GM18858 (cell line): ENCODE measurements around the gene HMCN1.

Source experiments
- ATAC-seq: cut with Tn5 transposase; IDR thresholded peaks from one replicate; pipeline ENCODE4 v1.9.1; 2021; ENCODE audit not compliant: unreplicated experiment

HMCN1 gene

DNA sequence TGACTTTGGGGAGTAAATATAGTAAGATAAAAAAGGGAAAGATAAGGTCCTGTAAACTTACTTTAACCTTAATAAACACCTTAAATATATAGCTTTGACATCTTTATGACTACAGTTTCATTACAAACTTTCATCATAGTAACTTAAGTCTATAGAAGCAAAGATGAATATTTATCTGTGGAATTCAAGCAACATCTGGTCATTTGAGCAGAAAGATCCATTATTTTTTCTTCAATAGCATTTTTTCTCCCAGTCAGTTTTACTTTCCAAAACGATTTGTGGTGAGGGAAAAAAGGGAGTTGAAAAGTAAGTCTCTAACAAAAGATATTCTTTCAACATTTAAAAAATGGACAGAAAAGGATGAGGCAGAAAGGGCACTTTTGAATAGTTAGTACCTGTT lies 69.0 kb downstream of the HMCN1 start:
- ATAC-seq = no peak

DNA sequence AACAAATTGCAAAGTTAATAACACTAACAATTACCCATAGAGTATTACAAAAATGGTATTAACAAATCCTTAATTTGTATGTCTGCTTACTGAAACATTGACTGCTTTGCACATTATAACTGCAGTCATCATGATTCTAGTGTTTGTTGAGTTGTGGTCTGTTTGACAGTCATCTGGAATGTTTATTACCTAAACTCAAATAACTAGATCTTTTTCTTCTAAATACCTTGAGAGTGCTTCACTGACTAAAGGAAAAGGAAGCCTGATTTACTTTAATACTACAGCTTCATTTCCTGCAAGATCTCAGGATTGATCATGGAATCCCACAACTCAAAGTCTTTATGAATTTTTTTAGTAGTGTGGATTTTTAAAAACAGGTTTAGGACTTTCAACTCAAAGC lies 70.0 kb downstream of the HMCN1 start:
- ATAC-seq = no peak

DNA sequence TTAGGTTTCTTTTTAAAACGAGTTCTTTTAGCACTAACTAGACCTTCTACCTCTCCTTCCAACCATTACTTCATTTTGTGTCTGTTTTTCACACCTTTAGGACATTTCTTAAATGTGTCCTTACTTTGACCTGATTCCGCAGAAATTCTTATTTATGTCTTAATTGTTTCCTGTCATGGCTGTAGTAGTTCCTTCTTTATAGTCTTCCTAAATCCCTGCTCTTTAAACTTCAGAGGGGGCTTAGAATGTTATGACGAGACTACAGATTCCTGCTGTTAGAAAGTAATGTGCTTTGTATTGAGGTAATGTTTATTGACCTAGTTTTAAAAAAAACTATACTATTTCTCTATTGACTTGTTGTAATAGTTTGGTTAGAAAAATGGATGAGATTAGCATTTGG lies 70.4 kb downstream of the HMCN1 start:
- ATAC-seq = no peak

DNA sequence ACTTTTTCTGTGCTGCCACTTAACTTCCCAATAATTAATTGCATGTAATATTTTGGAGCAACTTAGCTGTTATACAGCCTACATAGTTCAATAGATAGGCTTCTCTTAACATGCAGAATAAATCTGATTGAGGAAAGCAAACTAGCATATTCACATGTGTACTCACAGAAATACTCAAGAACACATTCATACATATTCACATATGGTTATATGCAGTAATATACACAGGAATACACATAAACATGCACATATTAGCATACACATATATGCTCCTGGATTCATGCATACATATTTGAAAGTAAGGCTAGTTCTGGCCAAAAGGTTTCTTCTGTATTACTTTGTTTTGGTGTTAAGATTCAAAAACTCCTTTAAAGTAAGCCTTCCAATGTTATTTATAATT lies 73.1 kb downstream of the HMCN1 start:
- no peak for ATAC-seq

DNA sequence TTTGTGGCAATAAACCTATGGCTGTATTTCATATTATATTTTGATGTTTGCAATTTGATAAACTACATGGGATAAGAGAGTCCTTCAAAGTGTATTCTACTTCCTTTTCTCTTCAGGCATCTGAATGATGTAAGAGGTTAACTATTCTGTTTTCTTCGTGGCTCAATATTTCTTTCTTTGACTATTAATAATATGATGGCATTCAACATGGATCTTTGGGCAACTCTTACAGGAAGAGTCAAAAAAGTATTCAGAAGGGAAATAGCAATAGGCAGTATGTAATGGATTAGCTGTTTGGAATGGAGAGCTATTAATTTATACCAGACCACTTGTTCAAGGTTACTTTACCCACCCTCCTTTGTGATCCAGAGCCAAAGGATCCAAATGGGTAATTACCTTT lies 74.4 kb downstream of the HMCN1 start:
- no peak for ATAC-seq

DNA sequence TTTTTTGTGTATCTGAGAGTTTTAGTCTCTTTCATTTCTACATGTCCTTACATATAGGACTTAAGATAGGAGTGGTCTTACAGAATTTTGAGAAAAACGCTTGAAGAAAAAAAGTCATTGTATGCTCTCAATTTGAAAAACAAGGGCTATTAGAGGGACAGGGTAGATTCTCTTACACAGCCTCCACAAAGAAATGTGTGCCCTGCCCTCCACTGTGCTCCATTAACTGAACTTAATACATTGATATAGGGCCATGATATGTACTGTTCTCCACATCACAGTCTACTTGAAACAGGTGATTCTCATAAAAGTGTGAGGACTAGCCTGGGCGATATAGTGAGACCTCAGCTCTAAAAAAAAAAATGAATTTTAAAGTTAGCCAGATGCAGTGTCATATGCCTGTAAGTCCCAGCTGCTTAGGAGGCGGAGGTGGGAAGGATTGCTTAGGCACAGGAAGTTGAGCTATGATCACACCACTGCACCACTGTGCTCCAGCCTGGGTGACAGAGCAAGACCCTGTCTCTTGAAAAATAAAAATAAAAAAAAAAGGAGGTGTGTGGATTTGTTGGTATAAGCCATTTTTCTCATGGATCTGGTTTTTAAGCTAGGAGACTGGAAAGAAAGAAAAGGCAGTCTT lies 77.0 kb downstream of the HMCN1 start:
- no peak for ATAC-seq

DNA sequence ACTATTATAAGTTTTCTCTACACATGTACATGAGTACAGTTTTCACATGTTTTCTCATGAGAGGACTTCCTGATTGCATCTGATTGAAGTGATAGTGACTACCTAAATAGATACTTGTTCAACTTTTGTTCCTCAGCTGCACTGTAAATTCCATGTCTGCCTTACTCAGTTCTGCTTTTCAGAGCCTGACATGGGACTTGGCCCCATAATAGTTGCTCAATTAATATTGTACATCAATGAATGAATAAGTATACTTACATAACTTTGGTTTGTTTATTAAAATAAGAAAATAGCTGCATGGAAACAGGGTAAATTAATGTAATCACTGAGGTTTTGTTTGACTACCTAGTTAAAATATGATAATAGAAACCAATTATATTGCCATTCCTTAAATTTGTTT lies 78.7 kb downstream of the HMCN1 start:
- ATAC-seq = no peak

DNA sequence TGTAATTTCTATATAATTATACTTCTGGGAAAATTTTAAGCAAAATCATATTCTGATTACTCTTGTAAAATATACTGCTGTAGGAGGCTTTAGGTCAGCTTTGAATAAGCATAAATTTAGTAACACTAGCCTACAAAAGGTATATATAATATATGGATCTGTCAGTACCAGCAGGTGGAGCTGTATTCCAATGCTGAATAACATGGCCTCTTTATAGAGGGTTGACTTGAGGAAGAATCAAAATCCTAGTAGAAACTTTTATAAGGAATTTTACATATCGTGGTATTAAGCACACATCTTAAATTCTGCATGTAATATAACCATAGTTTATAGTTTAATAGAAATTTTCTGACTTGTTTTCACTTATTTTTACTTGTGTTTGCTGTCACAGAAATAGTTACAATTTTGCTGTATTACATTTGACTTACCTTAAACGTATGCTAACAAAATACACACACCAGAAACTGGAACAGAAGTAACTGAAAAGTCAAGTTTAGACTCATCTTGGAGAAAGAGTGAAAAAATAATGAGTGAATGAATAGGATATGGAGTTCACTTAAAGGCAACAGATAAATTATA lies 79.3 kb downstream of the HMCN1 start:
- ATAC-seq = peak; percentile 63

DNA sequence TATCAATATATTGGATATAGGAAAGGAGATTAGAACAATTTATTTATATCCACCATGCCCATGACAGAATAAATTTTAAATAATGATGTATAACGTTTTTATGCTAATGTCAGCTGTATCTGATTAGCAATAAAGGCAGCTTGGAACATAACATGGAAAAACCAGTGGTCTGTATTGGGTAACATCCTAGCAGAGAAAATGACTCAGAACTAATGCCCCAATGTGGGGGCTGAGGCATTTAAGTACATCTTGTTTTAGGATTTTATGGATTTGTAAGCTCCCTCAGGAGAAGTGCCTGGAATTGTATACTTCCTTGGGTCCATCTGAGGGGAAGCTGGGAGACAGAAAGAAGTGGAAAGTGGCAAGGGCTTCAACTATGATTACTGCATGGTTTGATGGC lies 82.3 kb downstream of the HMCN1 start:
- ATAC-seq = no peak

DNA sequence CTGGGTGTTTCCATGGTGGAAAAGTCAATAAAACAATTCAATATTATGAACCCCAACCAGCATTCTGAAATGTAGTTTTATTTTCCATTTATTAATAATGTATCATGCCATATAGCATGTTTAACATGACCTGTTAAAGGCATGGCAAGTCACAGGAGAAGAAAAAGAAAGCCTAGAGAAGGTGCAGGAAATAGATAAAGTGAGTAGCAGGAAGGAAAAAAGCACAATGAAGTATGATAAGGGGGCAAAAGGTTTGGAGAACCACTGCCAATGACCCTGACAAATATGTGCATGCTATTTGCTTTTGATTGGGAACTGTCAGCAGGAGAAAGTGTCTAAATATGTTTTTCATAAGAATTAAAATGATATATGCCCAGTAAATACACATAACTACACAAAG lies 85.6 kb downstream of the HMCN1 start:
- ATAC-seq = no peak

DNA sequence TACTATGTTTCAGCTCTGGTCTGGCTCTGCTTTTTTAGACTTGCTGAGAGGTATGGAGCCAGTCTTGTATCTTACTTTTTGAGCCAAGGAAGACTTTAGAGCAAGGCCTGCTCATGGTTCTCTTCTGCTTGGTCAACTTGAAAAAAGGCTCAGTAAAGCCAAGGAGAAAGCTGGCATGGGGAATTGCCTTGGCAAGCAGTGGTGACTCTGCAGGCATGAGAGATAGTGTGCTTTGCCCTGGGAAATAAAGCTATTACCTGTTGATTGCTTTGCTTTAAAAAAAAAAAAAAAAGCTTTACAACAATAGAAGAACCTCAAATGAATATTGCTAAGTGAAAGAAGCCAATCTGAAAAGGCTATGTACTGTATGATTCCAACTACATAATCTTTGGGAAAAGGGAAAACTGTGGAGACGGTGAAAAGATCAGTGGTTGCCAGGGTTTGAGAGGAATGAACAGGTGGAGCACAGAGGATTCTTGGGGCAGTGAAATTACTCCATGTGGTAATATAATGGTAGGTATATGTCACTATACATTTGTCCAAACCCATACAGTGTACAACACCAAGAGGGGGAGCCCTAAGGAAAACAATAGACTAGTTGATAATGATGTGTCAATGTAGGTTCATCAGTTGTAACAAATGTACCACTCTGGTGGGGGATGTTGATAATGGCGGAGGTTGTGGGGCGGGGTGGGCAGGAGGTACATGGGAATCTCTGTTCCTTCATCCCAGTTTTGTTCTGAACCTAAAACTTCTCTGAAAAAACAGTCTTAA lies 87.6 kb downstream of the HMCN1 start:
- ATAC-seq = no peak

DNA sequence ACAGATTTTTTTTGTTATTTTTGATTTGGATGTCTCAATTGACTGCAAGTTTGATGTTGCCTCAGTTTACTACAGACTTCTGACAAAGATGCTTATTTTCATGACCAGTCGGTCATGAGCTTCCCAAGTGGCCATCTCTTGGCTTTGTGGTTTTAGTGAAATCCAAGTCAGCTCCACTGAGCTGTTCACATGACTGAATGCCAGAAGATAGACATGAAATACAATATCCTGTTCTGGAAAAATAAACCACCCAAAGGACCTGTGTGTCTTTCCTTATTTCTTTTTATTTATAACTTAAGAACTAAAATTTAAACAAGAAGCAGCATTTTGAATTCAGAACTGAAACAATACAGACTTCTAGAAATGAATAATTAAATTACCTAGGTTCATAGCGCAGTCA lies 89.3 kb downstream of the HMCN1 start:
- no peak for ATAC-seq

DNA sequence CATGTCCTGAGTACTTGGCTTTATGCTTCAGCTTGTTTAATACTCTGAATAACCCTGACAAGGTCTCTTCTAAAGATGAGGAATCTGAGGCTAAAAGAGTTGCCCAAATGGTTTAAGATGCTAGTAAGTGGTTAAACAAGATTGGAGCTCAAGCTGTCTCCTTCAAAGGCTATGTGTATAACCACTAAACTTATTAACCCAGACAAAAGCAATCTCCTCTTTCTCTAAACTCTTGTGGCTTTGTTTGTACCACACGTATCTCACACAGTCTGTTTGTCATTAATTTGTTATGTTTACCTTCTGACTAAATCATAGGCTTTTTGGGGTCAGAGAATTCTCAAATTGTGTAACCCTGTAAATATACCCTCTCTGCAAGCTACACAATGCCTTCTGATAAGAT lies 89.9 kb downstream of the HMCN1 start:
- no peak for ATAC-seq

DNA sequence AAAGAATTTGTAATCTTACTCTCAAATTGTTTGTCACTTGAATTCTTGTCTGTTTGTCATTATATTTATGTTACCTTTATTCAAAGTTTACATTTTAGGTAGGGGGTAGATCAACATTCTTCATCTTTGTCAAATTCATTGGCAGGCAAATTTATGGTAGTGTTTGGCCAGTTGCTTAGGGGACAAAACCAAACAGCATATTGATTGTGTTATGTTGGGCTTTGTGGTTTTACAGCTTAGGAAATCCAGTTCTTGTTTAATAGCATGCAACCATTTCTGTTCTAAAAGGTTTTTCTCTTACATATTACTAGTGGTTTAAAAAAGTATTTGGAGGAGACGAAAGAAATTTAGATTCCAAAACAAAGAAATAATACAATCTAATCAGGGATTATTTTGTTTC lies 91.4 kb downstream of the HMCN1 start:
- ATAC-seq = no peak

DNA sequence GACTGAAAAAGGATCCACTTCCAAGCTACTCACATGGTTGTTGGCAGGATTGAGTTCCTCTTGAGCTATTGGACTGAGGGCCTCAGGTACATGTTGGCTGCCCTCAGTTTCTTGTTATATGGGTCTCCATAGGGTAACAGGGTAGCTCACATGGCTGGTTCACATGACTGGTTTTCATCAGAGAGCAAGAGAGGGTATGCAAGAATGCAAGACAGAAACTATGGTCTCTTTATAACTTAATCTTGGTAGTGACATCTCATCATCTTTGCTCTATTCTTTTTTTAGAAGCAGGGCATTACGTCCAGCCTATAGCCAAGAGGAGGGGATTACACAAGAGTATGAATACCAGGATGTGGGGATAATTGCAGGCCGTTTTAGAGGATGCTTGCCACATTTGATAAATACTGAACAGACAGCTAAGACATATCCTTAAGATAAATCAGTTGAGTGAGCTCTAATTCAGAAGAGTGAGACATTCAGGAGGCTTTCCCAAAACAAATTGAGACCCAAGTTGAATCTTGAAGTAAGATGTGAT lies 100.2 kb downstream of the HMCN1 start:
- ATAC-seq = no peak

DNA sequence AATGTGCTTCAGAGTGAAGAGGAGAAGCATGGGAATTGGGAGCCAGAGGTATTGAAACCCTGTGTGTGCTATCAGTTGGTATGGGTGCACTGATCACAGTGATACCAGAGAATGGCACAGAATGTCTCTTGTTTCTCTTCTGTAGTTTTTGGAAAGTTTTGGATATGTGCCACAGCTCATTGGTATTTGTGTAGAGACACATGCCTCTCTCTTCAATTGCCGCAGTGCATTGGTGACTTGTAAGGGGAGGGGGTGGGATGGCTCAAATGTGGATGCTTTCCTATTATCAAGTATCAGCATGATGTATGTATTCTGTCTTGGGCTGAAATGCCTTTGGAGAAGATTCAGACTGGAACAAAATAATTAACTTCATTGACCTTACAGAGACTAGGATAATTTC lies 101.0 kb downstream of the HMCN1 start:
- no peak for ATAC-seq

DNA sequence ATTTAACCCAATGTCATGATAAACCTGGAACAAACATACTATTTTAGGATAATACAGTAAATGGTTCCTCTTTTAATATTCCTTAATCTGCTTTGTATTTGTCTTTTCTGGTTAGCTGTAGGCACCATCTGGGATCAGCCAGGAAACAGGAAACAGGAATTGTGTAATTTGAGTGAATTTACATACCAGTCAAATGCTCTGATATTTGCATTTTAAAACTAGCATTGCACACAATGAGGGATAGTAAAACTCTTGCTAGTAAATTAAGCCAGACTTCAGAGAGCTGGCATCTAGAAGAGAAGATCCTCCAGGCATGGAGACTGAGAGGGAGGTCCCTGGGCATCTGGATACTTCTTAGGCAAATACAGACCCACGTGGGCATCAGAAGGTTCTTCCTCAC lies 103.5 kb downstream of the HMCN1 start:
- no peak for ATAC-seq

DNA sequence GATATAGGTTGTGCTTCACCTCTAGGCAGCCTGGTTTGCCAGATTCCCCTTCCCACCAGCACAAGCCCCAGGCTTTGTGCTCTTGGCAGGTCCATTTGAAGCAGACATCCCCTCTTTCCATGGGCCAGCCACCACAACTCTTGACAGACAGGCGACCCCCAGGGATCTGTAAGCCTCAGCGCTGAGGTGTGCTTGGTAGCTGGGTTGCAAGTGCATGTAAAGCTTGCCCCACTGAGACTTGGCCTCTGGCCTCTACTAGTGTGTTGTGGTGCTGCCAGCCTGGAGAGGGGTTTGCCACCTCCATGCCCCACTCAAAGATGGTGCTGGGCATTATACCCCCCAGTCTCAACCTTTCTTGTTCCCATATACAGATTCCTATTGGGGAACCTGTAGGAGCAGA lies 103.9 kb downstream of the HMCN1 start:
- ATAC-seq = no peak

DNA sequence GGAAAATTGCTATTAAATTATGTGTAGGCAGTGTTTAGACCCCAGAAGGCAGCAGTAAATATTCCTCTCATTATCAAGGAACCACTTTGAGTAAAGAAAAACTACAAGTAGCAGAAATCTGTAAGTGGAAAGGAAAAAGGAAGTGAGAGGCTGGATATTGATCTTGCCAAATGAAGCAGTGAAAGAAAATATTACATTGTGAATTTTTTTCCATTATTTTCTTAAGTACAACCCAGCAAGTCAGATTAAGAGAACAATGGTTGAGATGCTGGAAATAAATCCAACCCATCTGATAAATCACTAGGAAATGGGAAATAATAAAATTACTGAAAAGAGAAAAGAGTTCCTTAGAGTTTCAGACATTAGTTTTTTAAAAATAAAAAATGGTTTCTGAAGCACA lies 106.7 kb downstream of the HMCN1 start:
- ATAC-seq = no peak

DNA sequence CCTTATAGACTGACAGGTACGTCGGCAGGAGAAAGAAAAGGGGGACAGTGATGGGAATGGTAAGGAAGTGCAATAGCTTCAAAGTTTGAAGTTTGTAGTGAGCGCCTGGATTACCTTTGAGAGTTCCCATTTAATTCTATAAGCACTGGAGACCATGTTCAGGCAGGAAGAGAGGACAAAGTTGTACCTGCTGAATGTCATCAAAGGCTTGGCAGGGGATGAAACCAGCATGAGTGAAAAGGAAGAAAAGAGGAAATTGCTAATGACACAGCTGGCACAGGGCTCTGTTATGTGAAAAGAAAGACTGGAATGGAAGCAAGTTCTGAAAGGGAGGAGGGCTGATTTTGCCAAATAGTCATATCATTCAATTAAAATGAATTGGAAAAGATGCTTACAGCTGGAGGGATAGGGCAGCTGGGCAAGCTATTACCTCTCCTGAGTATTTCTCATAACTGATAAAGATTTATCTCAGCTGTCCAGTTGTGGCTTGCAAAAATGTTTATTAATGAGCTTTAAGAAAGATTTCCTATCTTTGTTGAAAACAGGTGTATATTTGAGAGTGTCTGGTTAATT lies 109.2 kb downstream of the HMCN1 start:
- ATAC-seq = no peak

DNA sequence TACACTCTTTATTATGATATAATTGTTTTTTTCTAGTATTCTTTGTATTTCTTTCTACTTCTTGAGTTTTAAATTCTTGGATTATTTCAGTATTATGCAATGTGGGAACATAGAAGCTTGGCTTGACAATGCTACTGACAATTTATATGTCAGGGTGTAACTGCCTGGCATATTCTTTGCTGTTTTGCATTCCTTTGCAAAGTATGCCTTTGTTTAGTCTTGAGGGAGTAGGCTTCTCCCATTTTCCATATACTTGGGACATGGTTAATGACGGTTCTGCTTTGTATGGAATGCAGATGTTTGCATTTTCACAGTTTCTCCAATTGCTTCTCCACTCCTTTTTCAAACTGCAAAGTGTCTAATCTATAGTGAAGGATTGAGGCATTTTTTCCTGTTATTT lies 109.8 kb downstream of the HMCN1 start:
- ATAC-seq = no peak
